Measurements from ENCODE around the gene RAP1GAP. TPM values are rescaled to one million over a fixed set of nuclear protein-coding genes. Genes with fewer than 3 reads are reported as not detected.

RAP1GAP gene
- total RNA-seq, 1 donor from 2014 or later: 0.64 TPM

DNA sequence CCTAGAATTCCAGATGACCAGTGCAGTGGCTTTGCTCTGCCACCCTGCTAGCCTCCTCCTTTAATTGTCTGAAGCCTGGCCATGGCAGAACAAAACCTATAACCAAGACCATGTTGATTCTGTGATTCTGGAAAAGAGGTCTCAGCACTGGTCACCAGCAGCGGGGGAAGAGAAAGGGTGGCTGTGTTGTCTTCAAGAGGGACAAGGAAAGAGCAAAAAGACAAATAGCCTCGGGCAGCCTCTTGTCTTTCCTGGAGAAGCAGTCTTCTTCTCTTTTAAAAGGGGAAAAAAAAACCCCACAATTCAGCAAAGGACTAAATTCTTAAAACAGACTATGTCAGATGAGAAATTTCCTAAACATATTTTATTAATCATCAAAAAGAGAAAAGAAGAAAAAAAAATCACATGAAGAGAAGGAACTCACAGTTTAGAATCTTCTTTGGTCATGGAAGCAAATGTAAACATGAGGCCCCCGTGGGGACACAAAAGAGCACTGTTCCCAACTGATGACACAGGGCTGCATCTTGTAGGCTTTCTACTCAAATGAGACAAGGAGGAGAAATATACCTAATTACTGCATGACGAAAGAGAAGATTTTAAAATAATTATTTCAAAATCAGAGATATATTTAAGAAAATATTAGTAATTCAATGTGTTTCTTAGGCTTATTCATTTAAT is 36.3 kb upstream of the RAP1GAP start:
- peaks cover 40 to 61% of the 10 kb centered on the region in 2 donors for H3K36me3 ChIP-seq
- TF ChIP-seq, protein P1, sequence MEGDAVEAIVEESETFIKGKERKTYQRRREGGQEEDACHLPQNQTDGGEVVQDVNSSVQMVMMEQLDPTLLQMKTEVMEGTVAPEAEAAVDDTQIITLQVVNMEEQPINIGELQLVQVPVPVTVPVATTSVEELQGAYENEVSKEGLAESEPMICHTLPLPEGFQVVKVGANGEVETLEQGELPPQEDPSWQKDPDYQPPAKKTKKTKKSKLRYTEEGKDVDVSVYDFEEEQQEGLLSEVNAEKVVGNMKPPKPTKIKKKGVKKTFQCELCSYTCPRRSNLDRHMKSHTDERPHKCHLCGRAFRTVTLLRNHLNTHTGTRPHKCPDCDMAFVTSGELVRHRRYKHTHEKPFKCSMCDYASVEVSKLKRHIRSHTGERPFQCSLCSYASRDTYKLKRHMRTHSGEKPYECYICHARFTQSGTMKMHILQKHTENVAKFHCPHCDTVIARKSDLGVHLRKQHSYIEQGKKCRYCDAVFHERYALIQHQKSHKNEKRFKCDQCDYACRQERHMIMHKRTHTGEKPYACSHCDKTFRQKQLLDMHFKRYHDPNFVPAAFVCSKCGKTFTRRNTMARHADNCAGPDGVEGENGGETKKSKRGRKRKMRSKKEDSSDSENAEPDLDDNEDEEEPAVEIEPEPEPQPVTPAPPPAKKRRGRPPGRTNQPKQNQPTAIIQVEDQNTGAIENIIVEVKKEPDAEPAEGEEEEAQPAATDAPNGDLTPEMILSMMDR (IDR thresholded peaks at IDR 0.05): no peak
- intact Hi-C loops (cut with DNase I): no loop called here

DNA sequence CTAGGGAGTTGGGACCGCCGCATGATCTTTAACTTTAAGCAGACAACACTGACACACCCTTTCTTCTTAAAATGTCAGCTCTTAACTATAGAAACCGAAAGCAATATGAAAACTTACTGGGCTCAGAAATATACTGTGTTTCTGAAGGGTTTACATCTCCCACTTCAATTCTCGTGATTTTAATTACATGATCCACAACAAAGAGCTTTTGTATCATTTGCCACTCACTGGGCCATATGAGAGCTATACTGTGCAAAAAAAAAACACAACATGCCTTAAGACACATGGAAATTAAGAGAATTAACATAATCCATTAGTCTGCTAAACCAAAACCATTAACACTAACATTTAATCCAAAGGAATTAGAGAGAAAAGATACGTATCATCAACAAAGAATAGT is 35.0 kb upstream of the RAP1GAP start:
- Histone ChIP-seq H3K9me3 (no peaks in the 10 kb centered on the region), H3K36me3 (peaks cover 46 to 66% of the 10 kb centered on the region in 2 donors), H3K4me3 (no peak overlapping the region), H3K4me1 (no peaks in the 10 kb centered on the region), H3K27ac (no peak overlapping the region), H3K27me3 (no peaks in the 10 kb centered on the region)
- TF ChIP-seq, protein P1 (IDR thresholded peaks at IDR 0.05): no peak
- intact Hi-C loops (cut with DNase I): no loop called here
- no peak for DNase-seq (ENCODE audit: low spot score in 2 of 2)

More for the DNA sequence above, 36.3 kb upstream of the RAP1GAP start:
- H3K9me3 ChIP-seq: no peaks in the 10 kb centered on the region
- no peak overlapping the region for H3K27ac ChIP-seq
- no peak for DNase-seq (ENCODE audit: low spot score in 2 of 2)
- H3K4me3 ChIP-seq: no peak overlapping the region
- H3K4me1 ChIP-seq: no peaks in the 10 kb centered on the region
- H3K27me3 ChIP-seq: no peaks in the 10 kb centered on the region

DNA sequence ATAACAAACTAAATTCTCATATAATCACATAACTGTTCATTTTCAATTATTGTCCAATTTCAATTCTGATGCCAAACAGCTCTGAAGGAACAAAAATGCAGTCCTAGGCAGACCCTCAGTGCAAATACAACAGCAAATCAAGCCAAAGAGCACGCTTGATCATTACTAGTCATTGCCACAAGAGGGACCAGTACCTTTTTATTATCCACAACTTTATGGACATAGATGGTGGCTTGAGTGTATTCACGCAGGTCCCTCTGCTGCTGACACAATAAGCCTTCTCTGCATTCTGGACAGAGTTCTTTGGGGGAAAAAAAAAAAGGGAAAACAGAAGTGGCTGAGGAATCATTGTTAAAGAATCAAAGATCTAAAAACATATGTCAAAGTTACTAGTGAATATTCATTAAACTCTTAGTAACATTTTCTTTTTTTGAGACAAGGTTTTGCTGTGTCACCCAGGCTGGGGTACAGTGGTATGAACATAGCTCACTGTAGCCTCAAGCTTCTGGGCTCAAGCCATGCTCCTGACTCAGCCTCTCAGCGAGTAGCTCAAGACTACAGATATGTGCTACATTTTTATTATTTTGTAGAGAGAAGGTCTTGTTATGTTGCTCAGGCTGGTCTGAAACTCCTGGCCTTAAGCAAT is 34.3 kb upstream of the RAP1GAP start:
- TF ChIP-seq, protein P1 (IDR thresholded peaks at IDR 0.05): peak in 1 of 3 experiments; percentile 29
- H3K27ac ChIP-seq: no peak overlapping the region
- H3K4me1 ChIP-seq: no peaks in the 10 kb centered on the region
- intact Hi-C loops (cut with DNase I): no loop called here
- no peak overlapping the region for H3K4me3 ChIP-seq
- peaks cover 46 to 71% of the 10 kb centered on the region in 2 donors for H3K36me3 ChIP-seq
- H3K27me3 ChIP-seq: no peaks in the 10 kb centered on the region
- no peak for DNase-seq (ENCODE audit: low spot score in 2 of 2)
- H3K9me3 ChIP-seq: no peaks in the 10 kb centered on the region

DNA sequence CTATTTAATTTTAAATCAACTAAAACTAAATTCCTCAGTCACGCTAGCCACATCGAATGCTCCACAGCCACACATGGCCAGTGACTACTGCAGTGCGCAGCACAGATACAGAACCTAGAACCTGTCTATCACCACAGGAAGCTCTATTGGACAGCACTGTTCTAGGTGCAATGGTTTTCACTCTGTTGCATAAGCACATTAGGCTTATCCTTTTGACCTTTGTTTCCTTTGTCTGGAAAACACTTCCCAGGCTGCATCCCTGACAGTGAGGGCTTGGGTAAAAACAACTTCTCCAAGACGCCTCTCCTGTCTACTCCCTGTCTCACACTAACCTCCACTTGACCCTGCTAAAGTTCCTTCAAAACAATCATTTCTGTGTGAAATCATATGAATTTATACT is 33.6 kb upstream of the RAP1GAP start:
- no peak overlapping the region for H3K4me3 ChIP-seq
- TF ChIP-seq, protein P1 (IDR thresholded peaks at IDR 0.05): no peak
- peaks cover 40 to 66% of the 10 kb centered on the region in 2 donors for H3K36me3 ChIP-seq
- no peak for DNase-seq (ENCODE audit: low spot score in 2 of 2)
- no peaks in the 10 kb centered on the region for H3K27me3 ChIP-seq
- no peaks in the 10 kb centered on the region for H3K4me1 ChIP-seq
- no peak overlapping the region for H3K27ac ChIP-seq
- intact Hi-C loops (cut with DNase I): no loop called here
- no peaks in the 10 kb centered on the region for H3K9me3 ChIP-seq

DNA sequence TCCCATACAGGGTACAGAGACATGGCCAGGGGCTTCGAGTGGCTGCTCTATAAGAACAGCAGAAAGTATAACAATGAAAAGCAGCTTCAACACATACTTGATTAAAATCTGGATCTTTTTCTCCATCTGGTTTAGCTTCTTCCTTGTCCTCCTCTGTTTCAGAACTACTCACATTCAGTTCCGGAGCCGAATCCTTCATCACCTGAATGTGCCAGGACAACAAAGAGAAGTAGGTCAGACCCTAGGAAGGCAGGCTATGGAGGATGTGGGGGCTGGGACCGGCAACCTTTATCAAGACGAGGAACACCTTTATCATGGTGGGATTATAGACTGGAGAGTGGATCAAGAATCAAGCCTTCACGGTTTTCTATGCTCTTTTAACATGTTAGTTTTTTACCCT is 32.2 kb upstream of the RAP1GAP start:
- Histone ChIP-seq H3K36me3 (peaks cover 42 to 66% of the 10 kb centered on the region in 2 donors), H3K4me3 (no peak overlapping the region), H3K27me3 (no peaks in the 10 kb centered on the region), H3K27ac (no peak overlapping the region), H3K4me1 (no peaks in the 10 kb centered on the region), H3K9me3 (no peaks in the 10 kb centered on the region)
- intact Hi-C loops (cut with DNase I): no loop called here
- TF ChIP-seq, protein P1 (IDR thresholded peaks at IDR 0.05): no peak
- DNase-seq (ENCODE audit: low spot score in 2 of 2): no peak
